Keratinocyte (primary cell): Measurements from ENCODE around the gene ERC1. TPM values are rescaled to one million over a fixed set of nuclear protein-coding genes. Genes with fewer than 3 reads are reported as not detected.

ENCODE experiments used
- DNase-seq: peaks from one replicate; pipeline ENCODE4 v3.0.0-alpha.2; 2011; ENCODE audit warnings: low read depth, missing footprints, low spot score
- FAIRE-seq: peaks from 2 replicates; lab custom pipeline; 2011; peaks lifted over from hg19 to GRCh38; lab: Jason Lieb, UNC
- H2AFZ ChIP-seq: 2 replicates; pipeline ENCODE4 v1.6.0; 2012; ENCODE audit warnings: low read length, control low read depth, inconsistent platforms; ENCODE audit not compliant: control insufficient read depth
- H3K27ac ChIP-seq: 2 replicates; pipeline ENCODE4 v1.5.1; 2011; ENCODE audit warnings: low read length; ENCODE audit not compliant: control insufficient read depth, insufficient read depth
- H3K27me3 ChIP-seq: 3 replicates; pipeline ENCODE4 v1.6.0; 2011; ENCODE audit warnings: low read length; ENCODE audit not compliant: control insufficient read depth, insufficient read depth; ENCODE audit errors: extremely low read depth
- H3K36me3 ChIP-seq, 2 experiments: 2 replicates in 1 of 2; 3 replicates in 1 of 2; pipeline ENCODE4 v1.5.1; 2011; ENCODE audit warnings: low read length in 2 of 2, mild to moderate bottlenecking in 1 of 2; ENCODE audit not compliant: control insufficient read depth in 2 of 2, insufficient read depth in 2 of 2; ENCODE audit errors: extremely low read depth in 1 of 2
- H3K4me1 ChIP-seq: 3 replicates; pipeline ENCODE4 v1.5.1; 2011; ENCODE audit warnings: low read length; ENCODE audit not compliant: control insufficient read depth, insufficient read depth; ENCODE audit errors: extremely low read depth
- H3K4me2 ChIP-seq: 3 replicates; pipeline ENCODE4 v1.6.0; 2011; ENCODE audit warnings: low read depth, low read length; ENCODE audit not compliant: control insufficient read depth, insufficient read depth; ENCODE audit errors: extremely low read depth
- H3K4me3 ChIP-seq, 3 experiments: fragments of 200-600 bp in 1 of 3; sonication (generic) in 1 of 3; 2 replicates in 2 of 3; 3 replicates in 1 of 3; pipeline ENCODE4 v1.5.1; 2011 to 2016; ENCODE audit warnings: low read length in 3 of 3, mild to moderate bottlenecking in 3 of 3, control low read depth in 2 of 3, inconsistent platforms in 1 of 3, low read depth in 1 of 3, mixed read lengths in 1 of 3, mixed run types in 1 of 3, moderate library complexity in 1 of 3; ENCODE audit not compliant: control insufficient read depth in 2 of 3, insufficient read depth in 2 of 3; ENCODE audit errors: extremely low read depth in 1 of 3
- H3K79me2 ChIP-seq: 2 replicates; pipeline ENCODE4 v1.6.0; 2012; ENCODE audit warnings: low read length; ENCODE audit not compliant: control insufficient read depth, insufficient read depth
- H3K9ac ChIP-seq: 3 replicates; pipeline ENCODE4 v1.6.0; 2011; ENCODE audit warnings: low read length; ENCODE audit not compliant: control insufficient read depth, insufficient read depth; ENCODE audit errors: extremely low read depth
- H3K9me1 ChIP-seq: 3 replicates; pipeline ENCODE4 v1.6.0; 2011; ENCODE audit warnings: low read length; ENCODE audit not compliant: control insufficient read depth, insufficient read depth; ENCODE audit errors: extremely low read depth
- H3K9me3 ChIP-seq: 2 replicates; pipeline ENCODE4 v1.5.1; 2012; ENCODE audit warnings: low read depth, low read length; ENCODE audit not compliant: control insufficient read depth
- H4K20me1 ChIP-seq: 3 replicates; pipeline ENCODE4 v1.6.0; 2011; ENCODE audit warnings: low read length; ENCODE audit not compliant: control insufficient read depth, insufficient read depth; ENCODE audit errors: extremely low read depth
- EZH2 ChIP-seq: IDR thresholded peaks from one replicate; pipeline ENCODE4 v1.6.1; 2012; ENCODE audit warnings: inconsistent platforms, mild to moderate bottlenecking, low read length, moderate library complexity
- dilution Hi-C: fragments of 300-500 bp; cut with MboI; formaldehyde crosslinking; loops from one replicate; pipeline ENCODE4 v1.7.0; 2020; ENCODE audit warnings: low sequenced_read_pairs; ENCODE audit not compliant: extremely low pct_ligation_motif_present
- polyA plus RNA-seq, 5 experiments: library from polyadenylated mRNA; depleted of rRNA in 3 of 5; stranded (reverse) in 3 of 5; stranded (forward) in 1 of 5; unstranded in 1 of 5; fragments of >200 nt; gene quantifications; 1 replicate in 1 of 5; 2 replicates in 3 of 5; 3 replicates in 1 of 5; pipeline versions ENCODE4 v1.2.1 to v1.2.3, GENCODE V29; 2011 to 2012; ENCODE audit warnings: missing spikeins in 2 of 5, low read depth in 1 of 5, low replicate concordance in 1 of 5
- TF ChIP-seq, protein P1 (sequence below), 3 experiments: IDR thresholded peaks in 1 of 3; conservative IDR thresholded peaks in 1 of 3; optimal IDR thresholded peaks in 1 of 3; 2 replicates in 2 of 3; 3 replicates in 1 of 3; pipeline versions ENCODE3 to v1.5.1; 2011; ENCODE audit warnings: low read length in 3 of 3, mild to moderate bottlenecking in 3 of 3, moderate library complexity in 2 of 3, control low read depth in 1 of 3, inconsistent platforms in 1 of 3; ENCODE audit not compliant: insufficient read depth in 2 of 3; ENCODE audit errors: extremely low read depth in 1 of 3

The ERC1 gene
- polyA plus RNA-seq, 1 donor (not counting 4 experiments of a cell fraction or from before 2014, with no cell fraction given), result 16.1 TPM

DNA sequence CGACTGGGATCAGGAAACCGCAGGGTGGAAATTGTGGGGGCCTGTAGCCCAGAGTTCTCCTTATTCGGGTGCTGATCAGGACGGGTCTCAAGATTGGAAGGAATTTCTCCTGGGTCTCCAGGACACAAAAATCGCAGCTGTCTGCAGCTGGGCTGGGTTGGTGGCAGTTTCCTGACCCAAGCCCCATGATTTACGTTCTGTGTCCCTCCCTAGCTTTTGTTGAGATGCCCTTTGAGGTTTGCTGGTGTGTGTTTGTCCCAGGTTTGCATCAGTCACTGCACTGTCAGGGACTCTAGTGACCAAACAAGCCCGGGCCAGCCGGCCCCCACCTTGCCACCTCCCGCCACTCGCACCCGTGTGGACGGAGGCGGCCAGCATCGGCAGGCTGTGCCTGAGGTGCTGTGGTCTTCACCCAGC lies 513.9 kb downstream of the ERC1 start:
- H3K4me3 ChIP-seq, result no peak overlapping the region
- DNase-seq, result no peak
- no peaks in the 10 kb centered on the region for H3K4me1 ChIP-seq
- H3K79me2 ChIP-seq, result no peaks in the 10 kb centered on the region
- dilution Hi-C loops, result no loop called here
- H2AFZ ChIP-seq, result no peak overlapping the region
- FAIRE-seq, result no peak
- peaks cover 3% of the 10 kb centered on the region for H3K27me3 ChIP-seq
- peaks cover 0 to 2% of the 10 kb centered on the region in 2 experiments for H3K36me3 ChIP-seq
- no peaks in the 10 kb centered on the region for H4K20me1 ChIP-seq
- TF ChIP-seq, protein P1, sequence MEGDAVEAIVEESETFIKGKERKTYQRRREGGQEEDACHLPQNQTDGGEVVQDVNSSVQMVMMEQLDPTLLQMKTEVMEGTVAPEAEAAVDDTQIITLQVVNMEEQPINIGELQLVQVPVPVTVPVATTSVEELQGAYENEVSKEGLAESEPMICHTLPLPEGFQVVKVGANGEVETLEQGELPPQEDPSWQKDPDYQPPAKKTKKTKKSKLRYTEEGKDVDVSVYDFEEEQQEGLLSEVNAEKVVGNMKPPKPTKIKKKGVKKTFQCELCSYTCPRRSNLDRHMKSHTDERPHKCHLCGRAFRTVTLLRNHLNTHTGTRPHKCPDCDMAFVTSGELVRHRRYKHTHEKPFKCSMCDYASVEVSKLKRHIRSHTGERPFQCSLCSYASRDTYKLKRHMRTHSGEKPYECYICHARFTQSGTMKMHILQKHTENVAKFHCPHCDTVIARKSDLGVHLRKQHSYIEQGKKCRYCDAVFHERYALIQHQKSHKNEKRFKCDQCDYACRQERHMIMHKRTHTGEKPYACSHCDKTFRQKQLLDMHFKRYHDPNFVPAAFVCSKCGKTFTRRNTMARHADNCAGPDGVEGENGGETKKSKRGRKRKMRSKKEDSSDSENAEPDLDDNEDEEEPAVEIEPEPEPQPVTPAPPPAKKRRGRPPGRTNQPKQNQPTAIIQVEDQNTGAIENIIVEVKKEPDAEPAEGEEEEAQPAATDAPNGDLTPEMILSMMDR (optimal IDR thresholded peaks at IDR 0.05 in 1 of 3, IDR thresholded peaks at IDR 0.05 in 1 of 3, conservative IDR thresholded peaks at IDR 0.05 in 1 of 3; ENCODE audit: extremely low read depth in 1 of 3, insufficient read depth in 2 of 3, low read length in 3 of 3), result no peak
- no peak for TF ChIP-seq EZH2
- no peak overlapping the region for H3K9ac ChIP-seq
- no peaks in the 10 kb centered on the region for H3K9me1 ChIP-seq
- no peaks in the 10 kb centered on the region for H3K9me3 ChIP-seq
- H3K27ac ChIP-seq, result no peak overlapping the region
- no peak overlapping the region for H3K4me2 ChIP-seq

DNA sequence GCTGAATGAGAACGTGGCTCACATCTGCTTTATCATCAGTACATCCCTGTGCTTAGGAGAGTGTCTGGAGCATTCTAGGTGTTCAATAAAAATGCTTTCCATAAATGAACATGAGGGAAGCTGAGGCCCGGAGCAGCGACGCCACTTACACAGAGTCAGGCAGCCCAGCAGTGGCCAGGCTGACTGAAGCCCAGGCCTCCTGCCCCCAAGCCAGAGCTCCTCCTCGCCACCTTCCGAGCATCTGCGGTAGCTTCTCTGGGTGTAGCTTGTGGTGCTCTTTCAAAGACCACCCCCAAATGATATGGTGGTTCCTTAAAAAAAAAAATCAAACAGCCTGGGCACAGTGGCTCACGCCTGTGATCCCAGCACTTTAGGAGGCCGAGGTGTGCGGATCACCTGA lies 514.6 kb downstream of the ERC1 start:
- Histone ChIP-seq H3K27me3 (peaks cover 3% of the 10 kb centered on the region), H3K9me3 (no peaks in the 10 kb centered on the region), H2AFZ (no peak overlapping the region), H3K36me3 (peaks cover 0 to 2% of the 10 kb centered on the region in 2 experiments), H3K4me3 (no peak overlapping the region), H3K9ac (no peak overlapping the region), H3K4me2 (no peak overlapping the region), H3K79me2 (no peaks in the 10 kb centered on the region), H3K9me1 (no peaks in the 10 kb centered on the region), H3K4me1 (no peaks in the 10 kb centered on the region), H3K27ac (no peak overlapping the region), H4K20me1 (no peaks in the 10 kb centered on the region)
- TF ChIP-seq, protein P1 (optimal IDR thresholded peaks at IDR 0.05 in 1 of 3, IDR thresholded peaks at IDR 0.05 in 1 of 3, conservative IDR thresholded peaks at IDR 0.05 in 1 of 3; ENCODE audit: extremely low read depth in 1 of 3, insufficient read depth in 2 of 3, low read length in 3 of 3), result no peak
- no peak for TF ChIP-seq EZH2
- dilution Hi-C loops, result no loop called here
- FAIRE-seq, result no peak
- no peak for DNase-seq
